ENCODE results near the gene ANK2. TPM values are rescaled to one million over a fixed set of nuclear protein-coding genes. Genes with fewer than 3 reads are reported as not detected.
A peak's percentile ranks its signal among the peaks of the same experiment; 100 is the strongest.

Gene ANK2
- total and polyA plus RNA-seq, 4 donors: 1.1 to 61.2 (median 12.5) TPM

GRCh38 chr4:113394730-113395530, 345.5 kb downstream of the ANK2 start:
- peak; percentile 91 for ATAC-seq (ENCODE audit: insufficient read depth, low FRiP score)

DNA sequence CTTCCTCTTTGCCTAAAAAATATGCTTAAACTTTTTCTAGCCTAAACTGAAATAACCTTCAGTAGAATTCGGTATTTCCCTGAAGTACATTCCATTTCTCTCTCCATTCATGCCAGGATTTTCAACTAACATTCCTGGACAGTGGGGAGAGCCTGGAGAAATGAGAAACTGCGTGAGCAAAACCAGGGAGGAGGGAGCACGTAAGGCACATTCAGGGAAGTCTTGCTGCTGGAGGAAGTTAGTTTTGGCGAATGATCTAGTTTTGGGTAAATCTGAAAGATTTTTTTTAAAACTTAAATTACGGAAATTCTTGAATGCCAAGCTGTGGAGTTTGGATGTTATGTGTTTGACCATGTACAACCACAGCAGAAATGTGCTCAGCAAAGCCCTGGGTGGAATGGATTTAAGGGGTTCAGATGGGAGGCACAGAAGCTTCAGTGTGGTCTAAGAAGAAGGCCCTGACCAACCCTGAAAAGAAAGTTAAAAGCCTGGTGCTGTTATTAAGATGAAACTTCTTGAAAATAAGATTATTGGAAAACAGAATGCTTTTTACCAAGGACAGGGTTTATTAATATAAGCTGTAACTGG, 347.8 kb downstream of the ANK2 start:
- DNase-seq: peak; percentile 34 to 63 (median 62)
- H3K9ac ChIP-seq (ENCODE audit: insufficient read depth in 1 of 2, low read length in 2 of 2): no peak overlapping the region
- H3K27me3 ChIP-seq (ENCODE audit: control insufficient read depth in 3 of 3, insufficient read depth in 3 of 3, low read length in 2 of 3): no peaks in the 10 kb centered on the region
- ATAC-seq (ENCODE audit: insufficient read depth, low FRiP score): no peak
- TF ChIP-seq, protein P1, sequence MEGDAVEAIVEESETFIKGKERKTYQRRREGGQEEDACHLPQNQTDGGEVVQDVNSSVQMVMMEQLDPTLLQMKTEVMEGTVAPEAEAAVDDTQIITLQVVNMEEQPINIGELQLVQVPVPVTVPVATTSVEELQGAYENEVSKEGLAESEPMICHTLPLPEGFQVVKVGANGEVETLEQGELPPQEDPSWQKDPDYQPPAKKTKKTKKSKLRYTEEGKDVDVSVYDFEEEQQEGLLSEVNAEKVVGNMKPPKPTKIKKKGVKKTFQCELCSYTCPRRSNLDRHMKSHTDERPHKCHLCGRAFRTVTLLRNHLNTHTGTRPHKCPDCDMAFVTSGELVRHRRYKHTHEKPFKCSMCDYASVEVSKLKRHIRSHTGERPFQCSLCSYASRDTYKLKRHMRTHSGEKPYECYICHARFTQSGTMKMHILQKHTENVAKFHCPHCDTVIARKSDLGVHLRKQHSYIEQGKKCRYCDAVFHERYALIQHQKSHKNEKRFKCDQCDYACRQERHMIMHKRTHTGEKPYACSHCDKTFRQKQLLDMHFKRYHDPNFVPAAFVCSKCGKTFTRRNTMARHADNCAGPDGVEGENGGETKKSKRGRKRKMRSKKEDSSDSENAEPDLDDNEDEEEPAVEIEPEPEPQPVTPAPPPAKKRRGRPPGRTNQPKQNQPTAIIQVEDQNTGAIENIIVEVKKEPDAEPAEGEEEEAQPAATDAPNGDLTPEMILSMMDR (IDR thresholded peaks at IDR 0.05; ENCODE audit: control extremely low read depth, extremely low read depth): no peak
- 56 to 63% methylated on average over 5 of the region's 5 CpGs for WGBS, 2 donors
- H3K36me3 ChIP-seq (ENCODE audit: control insufficient read depth in 4 of 4, insufficient read depth in 4 of 4, low read length in 4 of 4): no peaks in the 10 kb centered on the region
- H3K4me3 ChIP-seq: no peak overlapping the region
- peaks cover 0 to 2% (median 0%) of the 10 kb centered on the region in 4 donors for H3K9me3 ChIP-seq (ENCODE audit: control insufficient read depth in 4 of 4, insufficient read depth in 3 of 4, low read length in 3 of 4)
- no peak overlapping the region for H3K27ac ChIP-seq (ENCODE audit: low read depth in 1 of 2, low read length in 1 of 2)
- H3K4me1 ChIP-seq (ENCODE audit: control insufficient read depth in 5 of 5, insufficient read depth in 5 of 5, low read length in 5 of 5): peaks cover 0 to 8% (median 0%) of the 10 kb centered on the region in 5 donors

More at GRCh38 chr4:113394730-113395530, 345.5 kb downstream of the ANK2 start:
- Histone ChIP-seq H3K36me3 (ENCODE audit: control insufficient read depth in 4 of 4, insufficient read depth in 4 of 4, low read length in 4 of 4) (no peaks in the 10 kb centered on the region), H3K27ac (ENCODE audit: low read depth in 1 of 2, low read length in 1 of 2) (no peak overlapping the region), H3K9me3 (ENCODE audit: control insufficient read depth in 4 of 4, insufficient read depth in 3 of 4, low read length in 3 of 4) (no peaks in the 10 kb centered on the region), H3K9ac (ENCODE audit: insufficient read depth in 1 of 2, low read length in 2 of 2) (peak overlapping the region in 1 of 2 donors; percentile 51), H3K4me1 (ENCODE audit: control insufficient read depth in 5 of 5, insufficient read depth in 5 of 5, low read length in 5 of 5) (peaks cover 0 to 8% (median 0%) of the 10 kb centered on the region in 5 donors), H3K4me3 (no peak overlapping the region), H3K27me3 (ENCODE audit: control insufficient read depth in 3 of 3, insufficient read depth in 3 of 3, low read length in 2 of 3) (no peaks in the 10 kb centered on the region)
- peak; percentile 68 to 95 (median 93) for DNase-seq
- WGBS, 2 donors: 47 to 56% methylated on average over 11 of the region's 11 CpGs
- TF ChIP-seq, protein P1 (IDR thresholded peaks at IDR 0.05; ENCODE audit: control extremely low read depth, extremely low read depth): peak; percentile 83

GRCh38 chr4:113398441-113399143, 349.1 kb downstream of the ANK2 start:
- no peak for ATAC-seq (ENCODE audit: insufficient read depth, low FRiP score)
- no peaks in the 10 kb centered on the region for H3K27me3 ChIP-seq (ENCODE audit: control insufficient read depth in 3 of 3, insufficient read depth in 3 of 3, low read length in 2 of 3)
- 94 to 95% methylated on average over 7 to 8 of the region's 8 CpGs for WGBS, 2 donors
- peaks cover 0 to 8% (median 0%) of the 10 kb centered on the region in 5 donors for H3K4me1 ChIP-seq (ENCODE audit: control insufficient read depth in 5 of 5, insufficient read depth in 5 of 5, low read length in 5 of 5)
- peaks cover 0 to 2% (median 0%) of the 10 kb centered on the region in 4 donors for H3K9me3 ChIP-seq (ENCODE audit: control insufficient read depth in 4 of 4, insufficient read depth in 3 of 4, low read length in 3 of 4)
- H3K36me3 ChIP-seq (ENCODE audit: control insufficient read depth in 4 of 4, insufficient read depth in 4 of 4, low read length in 4 of 4): no peaks in the 10 kb centered on the region
- no peak overlapping the region for H3K4me3 ChIP-seq
- TF ChIP-seq, protein P1 (IDR thresholded peaks at IDR 0.05; ENCODE audit: control extremely low read depth, extremely low read depth): no peak
- no peak for DNase-seq
- no peak overlapping the region for H3K9ac ChIP-seq (ENCODE audit: insufficient read depth in 1 of 2, low read length in 2 of 2)
- H3K27ac ChIP-seq (ENCODE audit: low read depth in 1 of 2, low read length in 1 of 2): no peak overlapping the region
